H9 (cell line): ENCODE measurements around the gene ANKRD40. TPM values are rescaled to one million over a fixed set of nuclear protein-coding genes. Genes with fewer than 3 reads are reported as not detected.

Source experiments
- DNase-seq: peaks from one replicate; pipeline ENCODE4 v3.0.0-alpha.2; 2017
- H2AFZ ChIP-seq: one replicate; pipeline ENCODE4 v1.6.1; 2013; ENCODE audit warnings: mild to moderate bottlenecking, low read length, control low read depth, moderate library complexity
- H2AK5ac ChIP-seq: 2 replicates; pipeline ENCODE4 v1.6.1; 2013; ENCODE audit warnings: low read length, control low read depth, mixed read lengths; ENCODE audit not compliant: insufficient read length
- H2BK120ac ChIP-seq: one replicate; pipeline ENCODE4 v1.6.1; 2013; ENCODE audit warnings: low read depth, mild to moderate bottlenecking, low read length, control low read depth, inconsistent platforms; ENCODE audit not compliant: poor library complexity, severe bottlenecking
- H2BK12ac ChIP-seq: 2 replicates; pipeline ENCODE4 v1.6.1; 2013; ENCODE audit warnings: low read length, control low read depth, mixed read lengths, low read depth; ENCODE audit not compliant: insufficient read length
- H2BK15ac ChIP-seq: 2 replicates; pipeline ENCODE4 v1.6.1; 2013; ENCODE audit warnings: low read depth, low read length, control low read depth
- H2BK20ac ChIP-seq: one replicate; pipeline ENCODE4 v1.6.1; 2013; ENCODE audit warnings: low read depth, mild to moderate bottlenecking, low read length, control low read depth, inconsistent platforms; ENCODE audit not compliant: poor library complexity, severe bottlenecking
- H2BK5ac ChIP-seq: 2 replicates; pipeline ENCODE4 v1.6.1; 2013; ENCODE audit warnings: low read length, control low read depth, mixed read lengths; ENCODE audit not compliant: insufficient read length
- H3K14ac ChIP-seq: 2 replicates; pipeline ENCODE4 v1.6.1; 2013; ENCODE audit warnings: low read length, control low read depth; ENCODE audit not compliant: insufficient read depth
- H3K18ac ChIP-seq: 2 replicates; pipeline ENCODE4 v1.6.1; 2013; ENCODE audit warnings: low read depth, mild to moderate bottlenecking, mixed read lengths, low read length, control low read depth; ENCODE audit not compliant: insufficient read length
- H3K23ac ChIP-seq: 2 replicates; pipeline ENCODE4 v1.6.1; 2013; ENCODE audit warnings: low read length, control low read depth, mixed read lengths, low read depth; ENCODE audit not compliant: insufficient read length
- H3K23me2 ChIP-seq: 2 replicates; pipeline ENCODE4 v1.6.1; 2013; ENCODE audit warnings: low read depth, mild to moderate bottlenecking, mixed read lengths, low read length, control low read depth; ENCODE audit not compliant: insufficient read length, poor library complexity, severe bottlenecking
- H3K27ac ChIP-seq: 2 replicates; pipeline ENCODE4 v1.5.1; 2013; ENCODE audit warnings: low read length, control low read depth, mixed read lengths, low read depth; ENCODE audit not compliant: insufficient read length
- H3K27me3 ChIP-seq: 2 replicates; pipeline ENCODE4 v1.6.1; 2013; ENCODE audit warnings: low read length, control low read depth, inconsistent platforms; ENCODE audit not compliant: insufficient read depth
- H3K4ac ChIP-seq: 2 replicates; pipeline ENCODE4 v1.6.1; 2013; ENCODE audit warnings: low read depth, mild to moderate bottlenecking, control low read depth, inconsistent platforms, low read length, moderate library complexity
- H3K4me1 ChIP-seq: 2 replicates; pipeline ENCODE4 v1.6.1; 2013; ENCODE audit warnings: low read length, control low read depth, inconsistent platforms; ENCODE audit not compliant: insufficient read depth
- H3K4me2 ChIP-seq: 2 replicates; pipeline ENCODE4 v1.6.1; 2013; ENCODE audit warnings: low read length, control low read depth, mixed read lengths; ENCODE audit not compliant: insufficient read length, insufficient read depth
- H3K56ac ChIP-seq: 2 replicates; pipeline ENCODE4 v1.6.1; 2013; ENCODE audit warnings: low read depth, mild to moderate bottlenecking, mixed read lengths, low read length, control low read depth; ENCODE audit not compliant: insufficient read length
- H3K79me1 ChIP-seq: 2 replicates; pipeline ENCODE4 v1.6.1; 2013; ENCODE audit warnings: low read depth, mild to moderate bottlenecking, moderate library complexity, low read length, control low read depth, inconsistent platforms; ENCODE audit not compliant: insufficient read depth, poor library complexity, severe bottlenecking
- H3K79me2 ChIP-seq: 2 replicates; pipeline ENCODE4 v1.6.1; 2013; ENCODE audit warnings: low read length, control low read depth, inconsistent platforms; ENCODE audit not compliant: insufficient read depth
- H3K9ac ChIP-seq: 2 replicates; pipeline ENCODE4 v1.6.1; 2013; ENCODE audit warnings: low read length, control low read depth, mixed read lengths; ENCODE audit not compliant: insufficient read length; ENCODE audit errors: extremely low read depth
- H3K9me3 ChIP-seq: one replicate; pipeline ENCODE4 v1.6.1; 2013; ENCODE audit warnings: low read depth, low read length, inconsistent platforms; ENCODE audit not compliant: control insufficient read depth
- H3T11ph ChIP-seq: one replicate; pipeline ENCODE4 v1.6.1; 2013; ENCODE audit warnings: mild to moderate bottlenecking, low read length, control low read depth, inconsistent platforms
- H4K20me1 ChIP-seq: one replicate; pipeline ENCODE4 v1.6.1; 2013; ENCODE audit not compliant: control insufficient read depth, insufficient read length, insufficient read depth
- H4K5ac ChIP-seq: 2 replicates; pipeline ENCODE4 v1.6.1; 2013; ENCODE audit warnings: low read depth, mild to moderate bottlenecking, mixed read lengths, low read length, control low read depth; ENCODE audit not compliant: insufficient read length
- H4K8ac ChIP-seq: replicated peaks from 2 replicates; pipeline ENCODE4 v1.6.1; 2013; ENCODE audit warnings: low read length, control low read depth, mixed read lengths, low read depth; ENCODE audit not compliant: insufficient read length
- H4K91ac ChIP-seq: 2 replicates; pipeline ENCODE4 v1.6.1; 2013; ENCODE audit warnings: low read depth, mild to moderate bottlenecking, moderate library complexity, mixed read lengths, low read length, control low read depth; ENCODE audit not compliant: insufficient read length
- H3K27ac Mint-ChIP-seq, 3 experiments: 2 replicates in 2 of 3; 3 replicates in 1 of 3; pipeline ENCODE4 v1.8.0; 2020 to 2021; ENCODE audit warnings: mixed read lengths in 3 of 3, mild to moderate bottlenecking in 1 of 3, moderate library complexity in 1 of 3
- H3K27me3 Mint-ChIP-seq: 2 replicates; pipeline ENCODE4 v1.8.0; 2021; ENCODE audit warnings: low read depth, mild to moderate bottlenecking, moderate library complexity, mixed read lengths
- H3K36me3 Mint-ChIP-seq, 3 experiments: 2 replicates in 2 of 3; 3 replicates in 1 of 3; pipeline ENCODE4 v1.8.0; 2020 to 2021; ENCODE audit warnings: low read depth in 3 of 3, mixed read lengths in 3 of 3; ENCODE audit not compliant: insufficient read depth in 1 of 3
- H3K4me1 Mint-ChIP-seq, 2 experiments: 2 replicates each; pipeline ENCODE4 v1.8.0; 2020; ENCODE audit warnings: mixed read lengths in 2 of 2
- H3K4me3 Mint-ChIP-seq, 2 experiments: 2 replicates in 1 of 2; 3 replicates in 1 of 2; pipeline ENCODE4 v1.8.0; 2020 to 2021; ENCODE audit warnings: mild to moderate bottlenecking in 2 of 2, mixed read lengths in 2 of 2, moderate library complexity in 1 of 2
- H3K9me3 Mint-ChIP-seq, 2 experiments: 2 replicates in 1 of 2; 3 replicates in 1 of 2; pipeline ENCODE4 v1.8.0; 2020; ENCODE audit warnings: mild to moderate bottlenecking in 2 of 2, mixed read lengths in 2 of 2, moderate library complexity in 1 of 2
- WGBS: extraction: QIAGEN DNeasy Blood & Tissue Kit; methylation state at CpG from one replicate; pipeline ENCODE4 v1.1.7; 2013; ENCODE audit warnings: missing lambda C conversion rate, low lambda C conversion rate, mixed read lengths; ENCODE audit not compliant: insufficient read length; ENCODE audit errors: extremely low coverage; 5-methylcytosine and 5-hydroxymethylcytosine counted together
- total RNA-seq: library from RNA; stranded (reverse); gene quantifications from 2 replicates; pipeline ENCODE4 v1.2.1, GENCODE V29; 2021
- TF ChIP-seq, protein P1 (sequence below): fragments of 200-600 bp; sonication (generic); conservative IDR thresholded peaks from 3 replicates; pipeline ENCODE4 v1.8.0; 2021; ENCODE audit warnings: antibody characterized with exemption, mild to moderate bottlenecking

The ANKRD40 gene
- total RNA-seq, 1 experiment from 2014 or later: 54.3 TPM

DNA sequence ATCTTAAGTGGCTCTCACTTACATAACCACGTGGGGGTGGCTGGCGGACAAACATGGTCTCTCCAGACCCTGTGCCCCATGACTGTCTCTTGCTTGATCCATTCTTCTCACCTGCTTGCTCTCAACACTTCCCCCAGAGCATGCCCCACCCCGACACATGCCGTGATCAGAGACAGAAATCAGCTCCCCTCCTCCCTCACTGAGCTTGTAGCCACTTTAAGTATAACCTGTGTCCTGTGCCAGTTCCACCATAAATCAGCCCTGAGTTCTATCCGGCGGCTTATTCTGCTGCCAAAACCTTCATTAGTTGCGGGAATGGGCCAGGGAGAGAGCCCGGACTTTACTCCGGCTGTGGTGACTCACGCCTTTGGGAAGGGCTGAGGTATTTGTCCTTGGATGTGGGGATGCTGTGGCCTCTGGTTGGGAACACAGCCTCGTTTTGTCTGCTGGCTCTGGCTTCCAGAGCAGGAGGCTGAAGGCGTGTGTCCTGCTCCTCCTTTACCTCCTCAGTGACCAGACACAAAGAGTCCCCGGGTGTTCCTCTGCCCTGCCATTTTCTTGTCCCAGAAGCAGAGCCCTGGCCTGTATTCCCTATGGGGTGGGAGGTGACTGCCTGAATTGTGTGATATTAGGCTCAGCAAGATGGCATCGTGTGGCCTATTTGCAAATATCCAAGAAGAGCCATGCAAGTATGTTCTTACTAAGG is 21.1 kb downstream of the ANKRD40 start:
- Histone ChIP-seq H2AK5ac (no peak overlapping the region), H4K91ac (no peak overlapping the region), H3K23me2 (no peaks in the 10 kb centered on the region), H3K79me1 (no peaks in the 10 kb centered on the region), H3K9ac (no peak overlapping the region), H3K23ac (no peak overlapping the region), H3T11ph (no peak overlapping the region), H3K14ac (no peak overlapping the region; the same call in 1 of the 2 replicates), H3K27me3 (no peaks in the 10 kb centered on the region), H3K79me2 (no peaks in the 10 kb centered on the region), H4K20me1 (no peaks in the 10 kb centered on the region), H2BK20ac (no peak overlapping the region), H3K56ac (no peak overlapping the region), H3K4ac (no peak overlapping the region), H2BK15ac (no peak overlapping the region), H3K4me2 (no peak overlapping the region), H4K8ac (no peak overlapping the region), H2AFZ (no peak overlapping the region), H2BK120ac (no peak overlapping the region), H2BK12ac (no peak overlapping the region), H3K4me1 (no peaks in the 10 kb centered on the region), H3K27ac (no peak overlapping the region), H4K5ac (no peak overlapping the region), H3K9me3 (no peaks in the 10 kb centered on the region), H3K18ac (no peak overlapping the region), H2BK5ac (no peak overlapping the region)
- Mint-ChIP-seq H3K27ac (peak overlapping the region; percentile 23 to 41 (median 29); a peak in 6 of 7 replicates), H3K27me3 (no peaks in the 10 kb centered on the region), H3K36me3 (no peaks in the 10 kb centered on the region), H3K4me3 (no peak overlapping the region), H3K9me3 (no peaks in the 10 kb centered on the region; a peak in 1 of 5 replicates), H3K4me1 (peaks cover 35 to 56% of the 10 kb centered on the region in 2 experiments)
- WGBS: no CpG with 5 or more reads among the region's 14 CpGs
- TF ChIP-seq, protein P1, sequence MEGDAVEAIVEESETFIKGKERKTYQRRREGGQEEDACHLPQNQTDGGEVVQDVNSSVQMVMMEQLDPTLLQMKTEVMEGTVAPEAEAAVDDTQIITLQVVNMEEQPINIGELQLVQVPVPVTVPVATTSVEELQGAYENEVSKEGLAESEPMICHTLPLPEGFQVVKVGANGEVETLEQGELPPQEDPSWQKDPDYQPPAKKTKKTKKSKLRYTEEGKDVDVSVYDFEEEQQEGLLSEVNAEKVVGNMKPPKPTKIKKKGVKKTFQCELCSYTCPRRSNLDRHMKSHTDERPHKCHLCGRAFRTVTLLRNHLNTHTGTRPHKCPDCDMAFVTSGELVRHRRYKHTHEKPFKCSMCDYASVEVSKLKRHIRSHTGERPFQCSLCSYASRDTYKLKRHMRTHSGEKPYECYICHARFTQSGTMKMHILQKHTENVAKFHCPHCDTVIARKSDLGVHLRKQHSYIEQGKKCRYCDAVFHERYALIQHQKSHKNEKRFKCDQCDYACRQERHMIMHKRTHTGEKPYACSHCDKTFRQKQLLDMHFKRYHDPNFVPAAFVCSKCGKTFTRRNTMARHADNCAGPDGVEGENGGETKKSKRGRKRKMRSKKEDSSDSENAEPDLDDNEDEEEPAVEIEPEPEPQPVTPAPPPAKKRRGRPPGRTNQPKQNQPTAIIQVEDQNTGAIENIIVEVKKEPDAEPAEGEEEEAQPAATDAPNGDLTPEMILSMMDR: no peak
- no peak for DNase-seq
